OCI-M2 (cell line): ENCODE measurements around the gene APBA1.
"Not testable (repeated sequence)": the region's sequence is repeated elsewhere in the genome, so short reads cannot be mapped to it uniquely, and the experiment has no call there.

Experiments used
- DNase-seq: peaks from one replicate; lab custom pipeline; 2025; ENCODE audit not compliant: unreplicated experiment; lab: John Stamatoyannopoulos, UW

The APBA1 gene

GRCh38 chr9:69609156-69609555 is 63.0 kb downstream of the APBA1 start:
- no peak for DNase-seq

- DNase-seq: no peak
Observed at GRCh38 chr9:69606089-69606488, 66.1 kb downstream of the APBA1 start.

- no peak for DNase-seq
Observed at GRCh38 chr9:69605406-69605805, 66.8 kb downstream of the APBA1 start.

- no peak for DNase-seq
Observed at GRCh38 chr9:69604568-69605219, 67.5 kb downstream of the APBA1 start.

- no peak for DNase-seq
Observed at GRCh38 chr9:69603656-69604055, 68.5 kb downstream of the APBA1 start.

GRCh38 chr9:69602773-69603172 is 69.4 kb downstream of the APBA1 start:
- DNase-seq: no peak

GRCh38 chr9:69601698-69602097 is 70.5 kb downstream of the APBA1 start:
- DNase-seq: no peak

GRCh38 chr9:69600314-69601047 is 71.7 kb downstream of the APBA1 start:
- DNase-seq: no peak

- DNase-seq: no peak
Observed at GRCh38 chr9:69599232-69599971, 72.8 kb downstream of the APBA1 start.

GRCh38 chr9:69596906-69597305 is 75.3 kb downstream of the APBA1 start:
- not testable (repeated sequence) for DNase-seq

- no peak for DNase-seq
Observed at GRCh38 chr9:69594180-69594579, 78.0 kb downstream of the APBA1 start.

GRCh38 chr9:69593756-69594155 is 78.4 kb downstream of the APBA1 start:
- DNase-seq: no peak

GRCh38 chr9:69593301-69593700 is 78.9 kb downstream of the APBA1 start:
- no peak for DNase-seq

GRCh38 chr9:69590266-69590665 is 81.9 kb downstream of the APBA1 start:
- no peak for DNase-seq

- DNase-seq: no peak
Observed at GRCh38 chr9:69589156-69589555, 83.0 kb downstream of the APBA1 start.

GRCh38 chr9:69585571-69585970 is 86.6 kb downstream of the APBA1 start:
- DNase-seq: no peak

GRCh38 chr9:69584759-69585158 is 87.4 kb downstream of the APBA1 start:
- DNase-seq: no peak

- DNase-seq: no peak
Observed at GRCh38 chr9:69583645-69584234, 88.4 kb downstream of the APBA1 start.

- DNase-seq: no peak
Observed at GRCh38 chr9:69582544-69583297, 89.5 kb downstream of the APBA1 start.

GRCh38 chr9:69582018-69582417 is 90.2 kb downstream of the APBA1 start:
- DNase-seq: no peak
